PC-9 (cell line): ENCODE data around the gene SLIRP. TPM values are rescaled to one million over a fixed set of nuclear protein-coding genes. Genes with fewer than 3 reads are reported as not detected.
A peak's percentile ranks its signal among the peaks of the same experiment; 100 is the strongest.

Experiments
- BruUV-seq: library from RNA; stranded (reverse); fragments of 400-500 nt; replicated peaks from 2 replicates; lab custom pipeline; 2021; lab: Mats Ljungman, UMichigan
- CTCF ChIA-PET: fragments of 300-600 bp; sonication (Branson Sonifier 250); formaldehyde crosslinking; loops from one replicate; lab custom pipeline; 2022; ENCODE audit warnings: antibody characterized with exemption; lab: Charles Lee
- POLR2A ChIA-PET: fragments of 300-600 bp; sonication (Branson Sonifier 250); formaldehyde crosslinking; loops from one replicate; lab custom pipeline; 2022; ENCODE audit warnings: antibody characterized with exemption; ENCODE audit not compliant: unreplicated experiment; lab: Charles Lee
- DNase-seq, 2 experiments: peaks; one replicate each; pipeline versions ENCODE4 v3.0.0 to v3.0.0-alpha.2; 2015 to 2022; ENCODE audit warnings: mixed read lengths in 1 of 2
- H2AFZ ChIP-seq: fragments of 200-600 bp; sonication (generic); 2 replicates; pipeline ENCODE4 v1.8.1; 2017; ENCODE audit warnings: antibody characterized with exemption
- H3F3A ChIP-seq: fragments of 200-600 bp; sonication (generic); 2 replicates; pipeline ENCODE4 v1.8.1; 2017; ENCODE audit warnings: antibody characterized with exemption, mild to moderate bottlenecking, low read depth; ENCODE audit not compliant: insufficient read depth
- H3K27ac ChIP-seq: fragments of 200-600 bp; sonication (generic); 2 replicates; pipeline ENCODE4 v1.6.1; 2016; ENCODE audit warnings: mixed run types
- H3K27me3 ChIP-seq: fragments of 200-600 bp; sonication (generic); 2 replicates; pipeline ENCODE4 v1.6.1; 2016; ENCODE audit warnings: low read depth, mixed run types; ENCODE audit not compliant: insufficient read depth
- H3K36me3 ChIP-seq: fragments of 200-600 bp; sonication (generic); 2 replicates; pipeline ENCODE4 v1.6.1; 2016; ENCODE audit warnings: low read depth, mixed run types
- H3K4me1 ChIP-seq: fragments of 200-600 bp; sonication (generic); replicated peaks from 2 replicates; pipeline ENCODE4 v1.6.1; 2016; ENCODE audit warnings: mixed run types; ENCODE audit not compliant: insufficient read depth
- H3K4me2 ChIP-seq: fragments of 200-600 bp; sonication (generic); 2 replicates; pipeline ENCODE4 v1.6.1; 2017; ENCODE audit warnings: mixed run types
- H3K4me3 ChIP-seq: fragments of 200-600 bp; sonication (generic); 2 replicates; pipeline ENCODE4 v1.6.1; 2016; ENCODE audit warnings: mixed run types
- H3K79me2 ChIP-seq: fragments of 200-600 bp; sonication (generic); 2 replicates; pipeline ENCODE4 v1.6.1; 2017; ENCODE audit warnings: low read depth, mixed run types
- H3K9me2 ChIP-seq: fragments of 200-600 bp; sonication (generic); 2 replicates; pipeline ENCODE4 v1.8.1; 2017; ENCODE audit warnings: mild to moderate bottlenecking; ENCODE audit not compliant: insufficient read depth
- H3K9me3 ChIP-seq: fragments of 200-600 bp; sonication (generic); 2 replicates; pipeline ENCODE4 v1.8.1; 2016; ENCODE audit warnings: low read depth; ENCODE audit not compliant: insufficient read depth
- H4K20me1 ChIP-seq: fragments of 200-600 bp; sonication (generic); 2 replicates; pipeline ENCODE4 v1.8.1; 2017; ENCODE audit not compliant: insufficient read depth
- CTCF ChIP-seq: fragments of 200-600 bp; sonication (generic); conservative IDR thresholded peaks from 2 replicates; pipeline ENCODE4 v1.6.1; 2017; ENCODE audit warnings: mixed run types, antibody characterized with exemption, mild to moderate bottlenecking, moderate library complexity
- EZH2 ChIP-seq: fragments of 200-600 bp; sonication (generic); IDR thresholded peaks from 2 replicates; pipeline ENCODE4 v1.8.0; 2017; ENCODE audit warnings: antibody characterized with exemption, low read depth
- intact Hi-C: fragments of 100-400 bp; cut with micrococcal nuclease; formaldehyde crosslinking; loops from one replicate; pipeline ENCODE4 v1.10.0; 2022; ENCODE audit not compliant: unreplicated experiment
- total RNA-seq: library from RNA; stranded (reverse); gene quantifications from 2 replicates; pipeline ENCODE4 v1.2.3, GENCODE V29; 2021

The SLIRP gene
- total RNA-seq, 1 experiment from 2014 or later, result 375 TPM

GRCh38 chr14:77691259-77691658, 16.6 kb upstream of the SLIRP start:
- no peak overlapping the region for H3K4me2 ChIP-seq
- no peak overlapping the region for H3K27ac ChIP-seq
- intact Hi-C loops, result no loop called here
- no peak for TF ChIP-seq CTCF
- TF ChIP-seq EZH2, result no peak
- no peak overlapping the region for H2AFZ ChIP-seq
- peaks cover 39% of the 10 kb centered on the region for H3K36me3 ChIP-seq
- H4K20me1 ChIP-seq, result no peaks in the 10 kb centered on the region
- ChIA-PET CTCF (interaction anchor here (0.6 kb wide), 1 partner anchor 146 kb away, joined by 6 read pairs; no protein-coding TSS in a partner anchor), POLR2A (no interaction called here)
- H3K27me3 ChIP-seq, result no peaks in the 10 kb centered on the region
- DNase-seq, result no peak
- H3K9me2 ChIP-seq, result no peaks in the 10 kb centered on the region
- BruUV-seq, result no TSS peak
- H3K4me3 ChIP-seq, result no peak overlapping the region
- no peaks in the 10 kb centered on the region for H3K79me2 ChIP-seq
- no peaks in the 10 kb centered on the region for H3K9me3 ChIP-seq
- H3K4me1 ChIP-seq, result no peaks in the 10 kb centered on the region
- no peaks in the 10 kb centered on the region for H3F3A ChIP-seq

GRCh38 chr14:77707355-77707723, 564 bp upstream of the SLIRP start:
- peaks cover 25% of the 10 kb centered on the region for H3K4me1 ChIP-seq
- ChIA-PET POLR2A (no interaction called here), CTCF (interaction anchor here (0.5 to 0.7 kb wide), 7 partner anchors 104 to 764 kb away, joined by 3 to 8 read pairs (median 5); no protein-coding TSS in a partner anchor)
- peak overlapping the region; percentile 27; the same call in 1 of the 2 replicates for H3K27ac ChIP-seq
- peak; percentile 36 to 56 for DNase-seq
- H3K9me3 ChIP-seq, result no peaks in the 10 kb centered on the region
- peak overlapping the region; percentile 99 for H2AFZ ChIP-seq
- TSS peak; percentile 60 for BruUV-seq
- H3K4me3 ChIP-seq, result peak overlapping the region; percentile 74
- no peaks in the 10 kb centered on the region for H3K27me3 ChIP-seq
- peak overlapping the region; percentile 86 for H3K4me2 ChIP-seq
- H3K36me3 ChIP-seq, result peaks cover 33% of the 10 kb centered on the region
- peaks cover 71% of the 10 kb centered on the region for H3K79me2 ChIP-seq
- no peaks in the 10 kb centered on the region for H3K9me2 ChIP-seq
- peaks cover 8% of the 10 kb centered on the region; the same call in 1 of the 2 replicates for H3F3A ChIP-seq
- intact Hi-C loops, result loop anchor here (1.0 to 10.0 kb wide), 5 partner anchors 52 to 553 kb away; partner anchors contain the start of gene SPTLC2
- TF ChIP-seq CTCF, result peak; percentile 62; the same call in 1 of the 2 replicates
- no peak for TF ChIP-seq EZH2
- H4K20me1 ChIP-seq, result peaks cover 26% of the 10 kb centered on the region

GRCh38 chr14:77708749-77709148, 846 bp downstream of the SLIRP start:
- no peaks in the 10 kb centered on the region for H3K9me2 ChIP-seq
- no peak for DNase-seq
- peaks cover 17% of the 10 kb centered on the region; the same call in 1 of the 2 replicates for H3F3A ChIP-seq
- no peaks in the 10 kb centered on the region for H3K9me3 ChIP-seq
- TF ChIP-seq CTCF (no peak), EZH2 (no peak)
- peak overlapping the region; percentile 27; the same call in 1 of the 2 replicates for H3K27ac ChIP-seq
- intact Hi-C loops, result loop anchor here (1.0 to 10.0 kb wide), 5 partner anchors 141 to 554 kb away; partner anchors contain the start of genes GSTZ1, POMT2 and VIPAS39
- H3K79me2 ChIP-seq, result peaks cover 80% of the 10 kb centered on the region
- H3K4me2 ChIP-seq, result peak overlapping the region; percentile 86
- peak overlapping the region; percentile 99 for H2AFZ ChIP-seq
- CTCF ChIA-PET, result no interaction called here
- POLR2A ChIA-PET, result interaction anchor here (0.6 kb wide), 3 partner anchors 51 to 375 kb away, joined by 3 to 5 read pairs (median 4); no protein-coding TSS in a partner anchor
- H3K4me1 ChIP-seq, result peaks cover 25% of the 10 kb centered on the region
- peaks cover 33% of the 10 kb centered on the region for H3K36me3 ChIP-seq
- BruUV-seq, result no TSS peak
- H3K27me3 ChIP-seq, result no peaks in the 10 kb centered on the region
- peaks cover 37% of the 10 kb centered on the region for H4K20me1 ChIP-seq
- H3K4me3 ChIP-seq, result peak overlapping the region; percentile 74
